ENCODE measurements around the gene TBC1D5. TPM values are rescaled to one million over a fixed set of nuclear protein-coding genes. Genes with fewer than 3 reads are reported as not detected.

The TBC1D5 gene
- total and polyA plus RNA-seq, 2 of the 8 experiments (the other 6 are each of a cell fraction or from before 2014, with no cell fraction given): 11.0 to 22.9 TPM

- TF ChIP-seq CBX8 (IDR thresholded peaks at IDR 0.05; ENCODE audit: borderline replicate concordance, low read depth, low read length) (no peak), CBX5 (IDR thresholded peaks at IDR 0.05; ENCODE audit: low read depth, low read length) (no peak), HDAC6 (IDR thresholded peaks at IDR 0.05; ENCODE audit: low read depth, low read length) (no peak), RAD21 (IDR thresholded peaks at IDR 0.05 in 1 of 2, conservative IDR thresholded peaks at IDR 0.05 in 1 of 2; ENCODE audit: low read depth in 2 of 2, low read length in 2 of 2) (no peak)
Measured at GRCh38 chr3:17581421-17582080, 160.9 kb downstream of the TBC1D5 start (continued).
